ENCODE results near the gene HLA-DMB.
A peak's percentile ranks its signal among the peaks of the same experiment; 100 is the strongest.

Gene HLA-DMB

DNA sequence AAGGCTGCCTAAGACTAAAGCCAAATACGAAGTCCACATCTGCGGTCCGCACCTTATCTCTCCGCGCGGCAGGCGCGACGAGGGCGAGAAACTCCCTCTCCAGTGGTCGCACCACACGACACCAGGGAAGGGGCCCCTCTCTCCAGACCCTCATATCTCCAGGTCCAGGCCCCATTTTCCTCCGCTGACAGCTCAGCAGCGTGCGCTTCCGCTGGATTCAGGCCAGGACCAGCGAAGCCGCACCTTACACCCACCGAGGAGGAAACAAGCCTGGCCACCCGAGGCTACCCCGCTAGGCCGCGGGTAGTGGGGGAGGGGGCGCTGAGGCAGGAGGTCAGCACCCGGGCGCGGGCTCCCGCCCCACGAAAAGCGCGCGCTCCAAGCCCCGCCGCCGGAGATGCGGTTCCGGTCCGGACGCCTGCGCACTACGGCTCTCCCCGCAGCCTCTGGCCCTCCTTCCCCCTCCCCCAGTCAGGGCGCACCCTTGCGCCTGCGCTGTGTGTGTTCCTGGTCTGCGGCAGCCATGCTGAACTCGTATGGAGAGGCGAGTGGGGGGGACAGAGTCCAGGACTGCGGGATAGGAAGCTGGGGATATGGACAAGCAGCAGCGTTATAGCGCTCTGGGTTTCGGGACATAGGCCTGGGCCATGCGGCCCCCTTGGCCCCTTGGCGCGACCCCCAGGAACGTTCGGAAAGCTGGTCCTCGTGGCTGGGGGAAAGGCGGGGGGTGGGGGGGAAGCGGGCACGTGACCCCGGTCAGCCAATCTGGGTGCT, 27.5 kb upstream of the HLA-DMB start, which contains the start of gene BRD2:
Gene BRD2, plus strand, starts transcription at position 502 of the 774 bp plus-strand sequence. CDS start 4,305 bp downstream, outside the sequence.
- TF ChIP-seq, protein P1, sequence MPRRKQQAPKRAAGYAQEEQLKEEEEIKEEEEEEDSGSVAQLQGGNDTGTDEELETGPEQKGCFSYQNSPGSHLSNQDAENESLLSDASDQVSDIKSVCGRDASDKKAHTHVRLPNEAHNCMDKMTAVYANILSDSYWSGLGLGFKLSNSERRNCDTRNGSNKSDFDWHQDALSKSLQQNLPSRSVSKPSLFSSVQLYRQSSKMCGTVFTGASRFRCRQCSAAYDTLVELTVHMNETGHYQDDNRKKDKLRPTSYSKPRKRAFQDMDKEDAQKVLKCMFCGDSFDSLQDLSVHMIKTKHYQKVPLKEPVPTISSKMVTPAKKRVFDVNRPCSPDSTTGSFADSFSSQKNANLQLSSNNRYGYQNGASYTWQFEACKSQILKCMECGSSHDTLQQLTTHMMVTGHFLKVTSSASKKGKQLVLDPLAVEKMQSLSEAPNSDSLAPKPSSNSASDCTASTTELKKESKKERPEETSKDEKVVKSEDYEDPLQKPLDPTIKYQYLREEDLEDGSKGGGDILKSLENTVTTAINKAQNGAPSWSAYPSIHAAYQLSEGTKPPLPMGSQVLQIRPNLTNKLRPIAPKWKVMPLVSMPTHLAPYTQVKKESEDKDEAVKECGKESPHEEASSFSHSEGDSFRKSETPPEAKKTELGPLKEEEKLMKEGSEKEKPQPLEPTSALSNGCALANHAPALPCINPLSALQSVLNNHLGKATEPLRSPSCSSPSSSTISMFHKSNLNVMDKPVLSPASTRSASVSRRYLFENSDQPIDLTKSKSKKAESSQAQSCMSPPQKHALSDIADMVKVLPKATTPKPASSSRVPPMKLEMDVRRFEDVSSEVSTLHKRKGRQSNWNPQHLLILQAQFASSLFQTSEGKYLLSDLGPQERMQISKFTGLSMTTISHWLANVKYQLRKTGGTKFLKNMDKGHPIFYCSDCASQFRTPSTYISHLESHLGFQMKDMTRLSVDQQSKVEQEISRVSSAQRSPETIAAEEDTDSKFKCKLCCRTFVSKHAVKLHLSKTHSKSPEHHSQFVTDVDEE (CRISPR knock-in tag; IDR thresholded peaks at IDR 0.05) = 0 out of 2 replicates have a peak, but pooled peaks have one; percentile 53
- TF ChIP-seq TCF4 (CRISPR knock-in tag; IDR thresholded peaks at IDR 0.05; ENCODE audit: borderline replicate concordance) = no peak
- peak; percentile 41 for ATAC-seq

DNA sequence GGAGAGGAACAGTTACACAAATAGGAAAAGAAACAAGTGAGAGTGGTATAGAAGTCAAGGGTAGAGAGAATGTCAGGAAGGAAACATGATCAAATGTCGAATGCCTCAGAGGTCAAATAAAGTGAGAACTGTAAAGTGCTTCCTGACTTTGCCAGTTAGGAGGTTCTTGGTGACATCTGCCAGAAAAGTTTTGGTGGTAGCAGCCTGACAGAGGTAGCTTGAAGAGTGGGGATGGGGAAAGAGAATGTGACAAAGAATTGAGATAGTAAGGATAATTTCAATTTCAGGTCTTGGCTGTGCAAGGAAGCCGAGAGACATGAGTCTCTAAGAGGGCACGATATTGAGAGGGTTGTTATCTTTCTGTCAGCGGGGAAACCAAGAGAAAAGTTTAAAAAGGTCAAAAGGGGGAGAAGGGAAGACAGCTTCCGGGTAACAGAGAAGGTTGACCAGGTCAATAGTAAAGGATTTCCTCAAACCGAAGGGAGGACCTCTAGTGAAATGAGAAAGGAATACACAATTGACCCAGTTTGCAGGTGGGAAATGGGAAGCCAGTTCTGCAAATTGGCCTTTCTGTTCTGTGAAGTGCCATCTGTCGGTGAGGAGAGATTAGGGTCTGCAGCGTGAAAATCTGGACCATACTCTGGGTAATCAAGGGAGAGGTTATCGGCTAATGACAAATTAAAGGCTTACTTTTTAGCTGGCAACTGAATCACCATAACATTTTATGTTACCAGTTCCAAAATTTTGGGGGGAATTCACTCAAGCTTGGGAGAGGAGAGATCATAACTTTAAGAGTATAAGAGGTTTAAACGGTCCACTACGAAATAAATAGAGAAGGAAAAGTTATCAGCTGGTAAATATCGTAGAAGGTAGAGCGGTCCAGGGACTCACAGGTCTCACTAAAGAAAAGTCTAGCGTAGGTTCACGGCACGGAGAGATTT, 26.6 kb upstream of the HLA-DMB start:
- ATAC-seq = no peak
- TF ChIP-seq, protein P2, sequence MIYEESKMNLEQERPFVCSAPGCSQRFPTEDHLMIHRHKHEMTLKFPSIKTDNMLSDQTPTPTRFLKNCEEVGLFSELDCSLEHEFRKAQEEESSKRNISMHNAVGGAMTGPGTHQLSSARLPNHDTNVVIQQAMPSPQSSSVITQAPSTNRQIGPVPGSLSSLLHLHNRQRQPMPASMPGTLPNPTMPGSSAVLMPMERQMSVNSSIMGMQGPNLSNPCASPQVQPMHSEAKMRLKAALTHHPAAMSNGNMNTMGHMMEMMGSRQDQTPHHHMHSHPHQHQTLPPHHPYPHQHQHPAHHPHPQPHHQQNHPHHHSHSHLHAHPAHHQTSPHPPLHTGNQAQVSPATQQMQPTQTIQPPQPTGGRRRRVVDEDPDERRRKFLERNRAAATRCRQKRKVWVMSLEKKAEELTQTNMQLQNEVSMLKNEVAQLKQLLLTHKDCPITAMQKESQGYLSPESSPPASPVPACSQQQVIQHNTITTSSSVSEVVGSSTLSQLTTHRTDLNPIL (CRISPR knock-in tag; IDR thresholded peaks at IDR 0.05; ENCODE audit: low read depth) = no peak
- TF ChIP-seq ZFP30 (CRISPR knock-in tag; IDR thresholded peaks at IDR 0.05) (no peak), SNAI2 (CRISPR knock-in tag; IDR thresholded peaks at IDR 0.05) (no peak), TOX (CRISPR knock-in tag; IDR thresholded peaks at IDR 0.05; ENCODE audit: borderline replicate concordance) (no peak)

DNA sequence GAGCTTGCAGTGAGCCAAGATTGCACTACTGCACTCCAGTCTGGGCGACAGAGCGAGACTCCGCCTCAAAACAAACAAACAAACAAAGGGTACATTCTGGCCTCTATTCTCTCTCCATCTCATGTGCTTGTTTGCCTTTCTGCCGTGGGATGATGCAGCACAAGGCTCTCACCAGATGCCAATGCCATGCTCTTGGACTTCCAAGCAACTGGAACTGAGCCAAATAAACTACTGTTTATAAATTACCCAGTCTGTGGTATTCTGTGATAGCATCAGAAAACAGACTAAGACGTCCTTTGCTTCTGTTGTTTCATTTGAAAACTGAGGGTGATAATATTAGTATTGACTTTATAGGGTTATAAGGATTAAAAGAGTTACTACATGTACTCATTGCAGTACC, 23.9 kb upstream of the HLA-DMB start:
- TF ChIP-seq ZFP3 (CRISPR knock-in tag; IDR thresholded peaks at IDR 0.05) (no peak), ISL1 (CRISPR knock-in tag; IDR thresholded peaks at IDR 0.05) (no peak), RARB (CRISPR knock-in tag; IDR thresholded peaks at IDR 0.05) (no peak), ZC3H10 (CRISPR knock-in tag; IDR thresholded peaks at IDR 0.05) (no peak), BACH2 (CRISPR knock-in tag; IDR thresholded peaks at IDR 0.05; ENCODE audit: borderline replicate concordance) (no peak), CSDC2 (CRISPR knock-in tag; IDR thresholded peaks at IDR 0.05) (no peak), ZFP30 (CRISPR knock-in tag; IDR thresholded peaks at IDR 0.05) (no peak)
- TF ChIP-seq, protein P3, sequence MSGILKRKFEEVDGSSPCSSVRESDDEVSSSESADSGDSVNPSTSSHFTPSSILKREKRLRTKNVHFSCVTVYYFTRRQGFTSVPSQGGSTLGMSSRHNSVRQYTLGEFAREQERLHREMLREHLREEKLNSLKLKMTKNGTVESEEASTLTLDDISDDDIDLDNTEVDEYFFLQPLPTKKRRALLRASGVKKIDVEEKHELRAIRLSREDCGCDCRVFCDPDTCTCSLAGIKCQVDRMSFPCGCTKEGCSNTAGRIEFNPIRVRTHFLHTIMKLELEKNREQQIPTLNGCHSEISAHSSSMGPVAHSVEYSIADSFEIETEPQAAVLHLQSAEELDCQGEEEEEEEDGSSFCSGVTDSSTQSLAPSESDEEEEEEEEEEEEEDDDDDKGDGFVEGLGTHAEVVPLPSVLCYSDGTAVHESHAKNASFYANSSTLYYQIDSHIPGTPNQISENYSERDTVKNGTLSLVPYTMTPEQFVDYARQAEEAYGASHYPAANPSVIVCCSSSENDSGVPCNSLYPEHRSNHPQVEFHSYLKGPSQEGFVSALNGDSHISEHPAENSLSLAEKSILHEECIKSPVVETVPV (CRISPR knock-in tag; IDR thresholded peaks at IDR 0.05) = no peak
- TF ChIP-seq, protein P4, sequence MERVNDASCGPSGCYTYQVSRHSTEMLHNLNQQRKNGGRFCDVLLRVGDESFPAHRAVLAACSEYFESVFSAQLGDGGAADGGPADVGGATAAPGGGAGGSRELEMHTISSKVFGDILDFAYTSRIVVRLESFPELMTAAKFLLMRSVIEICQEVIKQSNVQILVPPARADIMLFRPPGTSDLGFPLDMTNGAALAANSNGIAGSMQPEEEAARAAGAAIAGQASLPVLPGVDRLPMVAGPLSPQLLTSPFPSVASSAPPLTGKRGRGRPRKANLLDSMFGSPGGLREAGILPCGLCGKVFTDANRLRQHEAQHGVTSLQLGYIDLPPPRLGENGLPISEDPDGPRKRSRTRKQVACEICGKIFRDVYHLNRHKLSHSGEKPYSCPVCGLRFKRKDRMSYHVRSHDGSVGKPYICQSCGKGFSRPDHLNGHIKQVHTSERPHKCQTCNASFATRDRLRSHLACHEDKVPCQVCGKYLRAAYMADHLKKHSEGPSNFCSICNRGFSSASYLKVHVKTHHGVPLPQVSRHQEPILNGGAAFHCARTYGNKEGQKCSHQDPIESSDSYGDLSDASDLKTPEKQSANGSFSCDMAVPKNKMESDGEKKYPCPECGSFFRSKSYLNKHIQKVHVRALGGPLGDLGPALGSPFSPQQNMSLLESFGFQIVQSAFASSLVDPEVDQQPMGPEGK (CRISPR knock-in tag; IDR thresholded peaks at IDR 0.05; ENCODE audit: borderline replicate concordance) = no peak
- no peak for ATAC-seq

DNA sequence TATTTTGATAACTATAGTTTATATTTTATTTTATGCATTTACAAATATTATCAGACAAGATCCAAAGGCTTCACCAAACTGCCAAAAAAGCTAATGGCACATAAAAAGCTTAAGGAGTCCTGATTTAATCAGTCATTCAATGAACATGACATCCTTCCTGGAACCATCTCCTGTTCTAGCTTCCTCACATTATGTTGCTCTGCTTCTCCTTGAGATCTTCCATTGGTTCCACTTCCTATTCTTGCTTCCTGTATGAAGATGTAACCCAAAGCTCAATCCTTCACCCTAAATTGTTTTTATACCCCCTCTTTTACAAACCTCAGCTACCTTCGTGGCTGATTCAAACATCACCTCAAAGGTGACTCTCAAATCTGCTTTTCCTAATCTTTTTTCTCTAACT, 23.0 kb upstream of the HLA-DMB start:
- TF ChIP-seq ISL1 (CRISPR knock-in tag; IDR thresholded peaks at IDR 0.05) (no peak), BACH2 (CRISPR knock-in tag; IDR thresholded peaks at IDR 0.05; ENCODE audit: borderline replicate concordance) (no peak), OSR1 (CRISPR knock-in tag; IDR thresholded peaks at IDR 0.05) (no peak), ESRRG (CRISPR knock-in tag; IDR thresholded peaks at IDR 0.05) (no peak), PPARA (CRISPR knock-in tag; IDR thresholded peaks at IDR 0.05; ENCODE audit: borderline replicate concordance) (no peak), ZNF70 (CRISPR knock-in tag; IDR thresholded peaks at IDR 0.05) (no peak), ZFP30 (CRISPR knock-in tag; IDR thresholded peaks at IDR 0.05) (no peak)
- TF ChIP-seq, protein P5, sequence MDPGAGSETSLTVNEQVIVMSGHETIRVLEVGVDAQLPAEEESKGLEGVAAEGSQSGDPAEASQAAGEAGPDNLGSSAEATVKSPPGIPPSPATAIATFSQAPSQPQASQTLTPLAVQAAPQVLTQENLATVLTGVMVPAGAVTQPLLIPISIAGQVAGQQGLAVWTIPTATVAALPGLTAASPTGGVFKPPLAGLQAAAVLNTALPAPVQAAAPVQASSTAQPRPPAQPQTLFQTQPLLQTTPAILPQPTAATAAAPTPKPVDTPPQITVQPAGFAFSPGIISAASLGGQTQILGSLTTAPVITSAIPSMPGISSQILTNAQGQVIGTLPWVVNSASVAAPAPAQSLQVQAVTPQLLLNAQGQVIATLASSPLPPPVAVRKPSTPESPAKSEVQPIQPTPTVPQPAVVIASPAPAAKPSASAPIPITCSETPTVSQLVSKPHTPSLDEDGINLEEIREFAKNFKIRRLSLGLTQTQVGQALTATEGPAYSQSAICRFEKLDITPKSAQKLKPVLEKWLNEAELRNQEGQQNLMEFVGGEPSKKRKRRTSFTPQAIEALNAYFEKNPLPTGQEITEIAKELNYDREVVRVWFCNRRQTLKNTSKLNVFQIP (CRISPR knock-in tag; IDR thresholded peaks at IDR 0.05; ENCODE audit: borderline replicate concordance, low read depth) = no peak
- ATAC-seq = no peak

Measured in SK-N-SH treated with all-trans-retinoic acid at 6 μM for 48 hours (cell line).